NT2/D1 (cell line): ENCODE results near the gene TMEM165.

Experiments used
- DNase-seq: peaks from one replicate; pipeline ENCODE4 v3.0.0-alpha.2; 2011; ENCODE audit warnings: low read depth, low spot score
- H3K27me3 ChIP-seq: 2 replicates; pipeline ENCODE4 v1.6.0; 2011; ENCODE audit warnings: mild to moderate bottlenecking; ENCODE audit not compliant: insufficient read length, insufficient read depth
- H3K36me3 ChIP-seq: 2 replicates; pipeline ENCODE4 v1.6.1; 2011; ENCODE audit warnings: mild to moderate bottlenecking, low read length, mixed read lengths; ENCODE audit not compliant: insufficient read depth, insufficient read length
- H3K4me1 ChIP-seq: 2 replicates; pipeline ENCODE4 v1.5.1; 2011; ENCODE audit not compliant: insufficient read depth, insufficient read length
- H3K4me3 ChIP-seq: 2 replicates; pipeline ENCODE4 v1.5.1; 2011; ENCODE audit warnings: low read depth; ENCODE audit not compliant: insufficient read length
- H3K9ac ChIP-seq: 2 replicates; pipeline ENCODE4 v1.6.0; 2011; ENCODE audit warnings: low read depth; ENCODE audit not compliant: insufficient read length
- H3K9me3 ChIP-seq: 2 replicates; pipeline ENCODE4 v1.5.1; 2011; ENCODE audit warnings: mild to moderate bottlenecking, low read length; ENCODE audit not compliant: insufficient read depth
- SUZ12 ChIP-seq: IDR thresholded peaks from 2 replicates; pipeline ENCODE4 v1.6.1; 2011; ENCODE audit not compliant: insufficient read length, insufficient read depth; ENCODE audit errors: extremely low read depth
- YY1 ChIP-seq: IDR thresholded peaks from 2 replicates; pipeline ENCODE4 v1.6.1; 2011; ENCODE audit not compliant: insufficient read length, insufficient read depth
- ZNF274 ChIP-seq: IDR thresholded peaks from 2 replicates; pipeline ENCODE4 v1.6.1; 2011; ENCODE audit warnings: mild to moderate bottlenecking, low read depth, low read length

Gene TMEM165

DNA sequence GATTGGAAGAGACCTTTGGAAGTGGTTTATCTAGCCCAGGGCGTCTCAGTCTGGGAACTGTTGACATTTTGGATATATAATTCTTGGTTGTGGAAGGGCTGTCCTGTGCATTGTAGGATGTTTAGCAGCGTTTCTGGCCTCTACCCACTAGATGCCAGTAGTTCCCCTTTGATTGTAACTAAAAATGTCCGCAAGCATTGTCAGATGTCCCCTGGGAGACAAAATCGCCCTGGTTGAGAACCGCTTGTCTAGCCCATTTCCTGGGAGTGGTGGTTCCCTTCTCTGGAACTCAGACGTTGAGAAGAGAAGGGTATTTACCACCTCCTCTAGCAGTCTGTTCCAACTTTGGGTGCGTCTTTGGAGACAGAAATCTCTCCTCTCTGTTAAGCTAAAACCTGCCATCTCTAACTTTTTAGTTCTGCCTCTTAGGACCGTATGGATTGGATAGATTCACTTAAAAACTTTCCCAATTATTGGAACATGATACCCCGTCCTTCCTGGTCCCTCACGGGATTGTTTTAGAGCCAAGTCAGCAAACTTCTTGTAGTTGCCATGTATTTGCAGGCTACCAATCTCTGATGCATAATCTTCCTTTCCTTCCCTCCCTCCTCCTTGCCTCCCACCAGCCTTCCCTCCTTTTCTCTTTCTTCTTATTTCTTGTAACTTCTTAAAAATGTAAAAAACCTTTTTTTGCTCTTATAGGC lies 13.9 kb downstream of the TMEM165 start:
- H3K4me3 ChIP-seq: no peak overlapping the region
- no peak overlapping the region for H3K9ac ChIP-seq
- H3K9me3 ChIP-seq: no peaks in the 10 kb centered on the region
- no peaks in the 10 kb centered on the region for H3K4me1 ChIP-seq
- no peak for DNase-seq
- TF ChIP-seq SUZ12: no peak
- no peak for TF ChIP-seq ZNF274
- TF ChIP-seq YY1: no peak
- H3K36me3 ChIP-seq: peaks cover 73% of the 10 kb centered on the region
- no peaks in the 10 kb centered on the region for H3K27me3 ChIP-seq

DNA sequence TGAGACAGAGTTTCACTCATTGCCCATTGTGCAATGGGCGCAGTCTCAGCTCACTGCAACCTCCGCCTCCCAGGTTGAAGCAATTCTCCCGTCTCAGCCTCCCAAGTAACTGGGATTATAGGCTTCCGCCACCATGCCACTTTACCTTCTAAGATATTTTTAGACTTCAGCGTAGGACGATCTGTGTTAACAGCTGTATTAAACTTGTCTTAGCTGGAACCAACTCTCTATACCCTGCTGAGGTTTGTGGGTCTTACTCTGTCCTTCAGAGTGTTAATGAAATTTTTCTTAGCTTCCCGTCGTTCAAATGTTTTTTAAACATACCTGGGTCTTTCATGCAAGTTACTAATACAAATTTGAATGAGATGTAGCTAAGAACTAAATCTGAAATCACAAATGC lies 14.7 kb downstream of the TMEM165 start:
- no peak for TF ChIP-seq ZNF274
- TF ChIP-seq SUZ12: no peak
- TF ChIP-seq YY1: no peak
- H3K4me3 ChIP-seq: no peak overlapping the region
- peaks cover 73% of the 10 kb centered on the region for H3K36me3 ChIP-seq
- H3K27me3 ChIP-seq: no peaks in the 10 kb centered on the region
- H3K9me3 ChIP-seq: no peaks in the 10 kb centered on the region
- H3K4me1 ChIP-seq: no peaks in the 10 kb centered on the region
- no peak overlapping the region for H3K9ac ChIP-seq
- no peak for DNase-seq

DNA sequence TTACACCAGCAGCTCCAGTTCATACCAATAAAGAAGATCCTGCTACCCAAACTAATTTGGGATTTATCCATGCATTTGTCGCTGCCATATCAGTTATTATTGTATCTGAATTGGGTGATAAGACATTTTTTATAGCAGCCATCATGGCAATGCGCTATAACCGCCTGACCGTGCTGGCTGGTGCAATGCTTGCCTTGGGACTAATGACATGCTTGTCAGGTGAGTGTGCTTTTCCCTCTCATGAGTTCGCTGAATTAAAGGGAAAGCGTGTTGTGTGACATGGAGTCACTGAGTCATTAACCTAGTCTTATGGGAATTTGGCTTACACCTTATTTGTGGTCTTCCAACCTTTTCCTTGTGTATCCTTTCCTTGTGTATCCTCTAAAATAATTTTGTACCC lies 15.9 kb downstream of the TMEM165 start:
- H3K9ac ChIP-seq: no peak overlapping the region
- peaks cover 73% of the 10 kb centered on the region for H3K36me3 ChIP-seq
- no peak overlapping the region for H3K4me3 ChIP-seq
- DNase-seq: no peak
- no peaks in the 10 kb centered on the region for H3K9me3 ChIP-seq
- no peak for TF ChIP-seq SUZ12
- no peak for TF ChIP-seq YY1
- TF ChIP-seq ZNF274: no peak
- H3K4me1 ChIP-seq: no peaks in the 10 kb centered on the region
- no peaks in the 10 kb centered on the region for H3K27me3 ChIP-seq

DNA sequence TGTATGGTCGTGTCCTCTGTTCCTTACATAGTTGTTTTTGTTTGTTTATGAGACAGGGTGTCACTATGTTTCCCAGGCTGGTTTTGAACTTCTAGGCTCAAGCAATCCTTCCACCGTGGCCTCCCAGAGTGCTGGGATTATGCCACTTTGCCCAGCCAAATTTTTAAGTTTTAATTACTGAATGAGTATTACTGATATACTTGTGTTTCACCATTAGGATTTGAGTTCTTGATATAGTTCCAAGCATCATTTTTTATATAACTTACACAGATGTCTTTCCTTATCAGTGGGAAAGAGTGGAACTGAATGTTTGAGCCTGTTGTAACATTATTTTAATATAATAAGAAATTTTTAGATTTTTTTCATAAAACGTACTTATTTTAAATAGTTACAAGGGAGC lies 20.4 kb downstream of the TMEM165 start:
- no peak for DNase-seq
- Histone ChIP-seq H3K9me3 (no peaks in the 10 kb centered on the region), H3K36me3 (peaks cover 84% of the 10 kb centered on the region), H3K4me3 (no peak overlapping the region), H3K4me1 (no peaks in the 10 kb centered on the region), H3K27me3 (no peaks in the 10 kb centered on the region), H3K9ac (no peak overlapping the region)
- TF ChIP-seq ZNF274: no peak
- TF ChIP-seq SUZ12: no peak

DNA sequence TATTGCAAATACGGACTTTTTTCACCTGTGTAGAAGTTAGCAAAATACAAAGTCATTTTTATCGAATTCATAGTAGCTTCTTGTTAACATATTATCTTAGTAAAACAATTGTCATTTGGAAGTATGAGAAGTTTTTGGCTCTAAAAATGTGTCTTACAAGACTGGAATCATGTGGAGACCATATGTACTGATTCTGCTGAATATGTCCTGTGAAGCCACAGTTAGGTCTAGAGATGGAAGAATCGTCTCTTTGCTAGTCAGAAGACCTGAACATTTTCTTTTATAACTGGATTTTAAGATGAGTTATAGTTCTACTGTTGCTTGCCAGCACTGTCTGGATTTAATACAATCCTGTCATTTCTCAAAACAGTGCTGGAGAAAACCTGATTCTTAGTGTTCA lies 29.0 kb downstream of the TMEM165 start:
- no peak for DNase-seq
- Histone ChIP-seq H3K4me1 (no peaks in the 10 kb centered on the region), H3K27me3 (no peaks in the 10 kb centered on the region), H3K36me3 (peaks cover 89% of the 10 kb centered on the region), H3K9ac (no peak overlapping the region), H3K9me3 (no peaks in the 10 kb centered on the region), H3K4me3 (no peak overlapping the region)
- TF ChIP-seq ZNF274 (no peak), YY1 (no peak), SUZ12 (no peak)

DNA sequence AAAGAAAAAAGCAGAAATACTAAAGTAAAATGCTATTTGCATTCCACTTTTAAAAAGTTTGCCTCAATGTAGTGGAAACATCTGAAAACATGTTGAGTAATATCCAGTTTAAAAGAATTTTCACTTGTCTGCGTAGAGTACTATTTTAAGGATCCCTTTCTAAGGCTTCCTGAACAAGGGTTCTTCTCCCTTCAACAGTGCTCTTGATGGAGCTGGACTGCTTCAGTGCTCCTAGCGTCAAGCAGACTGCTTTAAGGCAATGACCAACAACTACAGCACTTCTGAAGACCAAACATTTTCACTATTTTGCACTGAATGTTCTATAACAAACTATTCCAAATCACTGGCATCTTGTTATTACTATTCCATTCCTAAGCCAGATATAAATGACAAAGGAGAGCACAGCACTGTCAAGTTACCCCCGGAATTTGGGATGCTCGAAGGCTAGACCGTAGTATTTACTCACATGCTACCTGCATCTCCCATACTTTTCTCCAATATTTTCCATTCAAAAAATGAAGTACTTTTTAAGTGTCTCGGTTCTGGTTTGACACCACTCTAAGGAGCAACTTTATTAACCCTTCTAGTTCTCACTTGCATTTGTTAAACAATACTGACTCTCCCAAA lies 36.1 kb downstream of the TMEM165 start:
- H3K4me3 ChIP-seq: no peak overlapping the region
- H3K27me3 ChIP-seq: no peaks in the 10 kb centered on the region
- no peaks in the 10 kb centered on the region for H3K4me1 ChIP-seq
- no peak overlapping the region for H3K9ac ChIP-seq
- no peak for TF ChIP-seq YY1
- H3K9me3 ChIP-seq: no peaks in the 10 kb centered on the region
- no peak for DNase-seq
- peaks cover 68% of the 10 kb centered on the region for H3K36me3 ChIP-seq

DNA sequence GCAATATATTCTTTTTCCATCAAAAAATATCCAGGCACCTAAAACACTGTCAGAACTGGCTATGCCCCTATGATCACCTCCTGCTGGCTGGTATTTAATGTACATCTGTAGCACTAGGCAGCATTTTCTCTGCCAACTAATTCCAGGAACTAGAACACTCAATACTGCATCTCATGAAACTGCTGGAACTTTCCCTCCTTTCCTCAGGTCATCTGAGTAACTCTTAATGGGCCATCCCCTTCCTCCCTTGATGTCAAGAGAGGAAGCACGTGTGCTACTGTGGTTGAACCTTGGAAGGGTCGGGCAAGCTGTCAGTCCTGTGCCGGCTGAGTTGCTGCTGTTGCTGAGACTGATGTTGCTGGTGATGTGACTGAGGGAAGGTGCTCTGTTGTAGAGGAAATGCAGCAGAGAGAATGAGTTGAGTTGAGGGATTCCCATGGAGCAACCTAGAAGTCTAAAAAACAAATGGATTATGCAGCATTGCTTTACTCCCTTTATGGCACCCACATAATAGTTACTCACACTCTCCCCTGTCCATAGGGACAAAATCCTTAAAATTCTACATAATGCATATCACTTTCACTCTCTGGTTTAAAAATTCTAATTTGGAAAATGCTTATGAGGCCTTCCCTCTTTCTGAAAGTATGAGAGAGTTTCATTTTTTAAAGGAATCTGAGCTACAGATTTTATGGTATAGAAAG lies 39.5 kb downstream of the TMEM165 start:
- H3K4me3 ChIP-seq: no peak overlapping the region
- no peaks in the 10 kb centered on the region for H3K4me1 ChIP-seq
- H3K9me3 ChIP-seq: no peaks in the 10 kb centered on the region
- DNase-seq: no peak
- no peak overlapping the region for H3K9ac ChIP-seq
- TF ChIP-seq YY1 (no peak), ZNF274 (no peak), SUZ12 (no peak)
- H3K36me3 ChIP-seq: peaks cover 52% of the 10 kb centered on the region
- H3K27me3 ChIP-seq: no peaks in the 10 kb centered on the region

DNA sequence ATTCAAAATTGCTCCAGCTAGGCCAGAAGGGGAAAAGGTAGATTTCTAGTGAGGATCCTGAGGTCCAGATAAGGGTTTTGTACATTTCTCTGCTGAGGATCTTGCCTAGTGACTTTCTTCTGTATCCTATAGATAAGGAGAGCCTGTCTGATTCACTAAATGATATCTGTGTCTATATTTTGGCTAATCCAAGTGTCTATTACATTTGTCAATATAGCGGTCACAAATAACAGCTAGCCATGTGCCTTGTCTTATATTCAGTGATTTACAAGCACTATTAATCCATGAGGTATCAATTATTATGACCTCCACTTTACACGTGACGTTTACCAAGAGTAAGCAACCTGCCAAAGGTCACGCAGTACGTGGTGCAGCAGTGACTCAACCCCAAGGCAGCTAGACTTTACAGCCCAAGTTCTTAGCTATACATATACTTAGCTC lies 41.6 kb downstream of the TMEM165 start:
- TF ChIP-seq YY1: no peak
- no peak for TF ChIP-seq ZNF274
- TF ChIP-seq SUZ12: no peak
- no peak overlapping the region for H3K4me3 ChIP-seq
- no peaks in the 10 kb centered on the region for H3K27me3 ChIP-seq
- H3K4me1 ChIP-seq: no peaks in the 10 kb centered on the region
- H3K9me3 ChIP-seq: no peaks in the 10 kb centered on the region
- H3K9ac ChIP-seq: no peak overlapping the region
- DNase-seq: no peak
- peaks cover 49% of the 10 kb centered on the region for H3K36me3 ChIP-seq
